ENCODE measurements around the gene ARID1A.

DNA sequence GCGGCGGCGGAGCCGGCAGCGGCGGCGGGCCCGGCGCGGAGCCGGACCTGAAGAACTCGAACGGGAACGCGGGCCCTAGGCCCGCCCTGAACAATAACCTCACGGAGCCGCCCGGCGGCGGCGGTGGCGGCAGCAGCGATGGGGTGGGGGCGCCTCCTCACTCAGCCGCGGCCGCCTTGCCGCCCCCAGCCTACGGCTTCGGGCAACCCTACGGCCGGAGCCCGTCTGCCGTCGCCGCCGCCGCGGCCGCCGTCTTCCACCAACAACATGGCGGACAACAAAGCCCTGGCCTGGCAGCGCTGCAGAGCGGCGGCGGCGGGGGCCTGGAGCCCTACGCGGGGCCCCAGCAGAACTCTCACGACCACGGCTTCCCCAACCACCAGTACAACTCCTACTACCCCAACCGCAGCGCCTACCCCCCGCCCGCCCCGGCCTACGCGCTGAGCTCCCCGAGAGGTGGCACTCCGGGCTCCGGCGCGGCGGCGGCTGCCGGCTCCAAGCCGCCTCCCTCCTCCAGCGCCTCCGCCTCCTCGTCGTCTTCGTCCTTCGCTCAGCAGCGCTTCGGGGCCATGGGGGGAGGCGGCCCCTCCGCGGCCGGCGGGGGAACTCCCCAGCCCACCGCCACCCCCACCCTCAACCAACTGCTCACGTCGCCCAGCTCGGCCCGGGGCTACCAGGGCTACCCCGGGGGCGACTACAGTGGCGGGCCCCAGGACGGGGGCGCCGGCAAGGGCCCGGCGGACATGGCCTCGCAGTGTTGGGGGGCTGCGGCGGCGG is 1.0 kb downstream of the ARID1A start:
- TF ChIP-seq, protein P1, sequence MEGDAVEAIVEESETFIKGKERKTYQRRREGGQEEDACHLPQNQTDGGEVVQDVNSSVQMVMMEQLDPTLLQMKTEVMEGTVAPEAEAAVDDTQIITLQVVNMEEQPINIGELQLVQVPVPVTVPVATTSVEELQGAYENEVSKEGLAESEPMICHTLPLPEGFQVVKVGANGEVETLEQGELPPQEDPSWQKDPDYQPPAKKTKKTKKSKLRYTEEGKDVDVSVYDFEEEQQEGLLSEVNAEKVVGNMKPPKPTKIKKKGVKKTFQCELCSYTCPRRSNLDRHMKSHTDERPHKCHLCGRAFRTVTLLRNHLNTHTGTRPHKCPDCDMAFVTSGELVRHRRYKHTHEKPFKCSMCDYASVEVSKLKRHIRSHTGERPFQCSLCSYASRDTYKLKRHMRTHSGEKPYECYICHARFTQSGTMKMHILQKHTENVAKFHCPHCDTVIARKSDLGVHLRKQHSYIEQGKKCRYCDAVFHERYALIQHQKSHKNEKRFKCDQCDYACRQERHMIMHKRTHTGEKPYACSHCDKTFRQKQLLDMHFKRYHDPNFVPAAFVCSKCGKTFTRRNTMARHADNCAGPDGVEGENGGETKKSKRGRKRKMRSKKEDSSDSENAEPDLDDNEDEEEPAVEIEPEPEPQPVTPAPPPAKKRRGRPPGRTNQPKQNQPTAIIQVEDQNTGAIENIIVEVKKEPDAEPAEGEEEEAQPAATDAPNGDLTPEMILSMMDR (conservative IDR thresholded peaks at IDR 0.05 in 1 of 2, IDR thresholded peaks at IDR 0.05 in 1 of 2; ENCODE audit: extremely low read depth in 1 of 2, insufficient read depth in 1 of 2, low read depth in 1 of 2, low read length in 2 of 2), result no peak
- TF ChIP-seq EZH2 (IDR thresholded peaks at IDR 0.05; ENCODE audit: borderline replicate concordance, low read length), result no peak
